Small intestine (tissue), 7 donors: Measurements from ENCODE around the gene AVEN. TPM values are rescaled to one million over a fixed set of nuclear protein-coding genes. Genes with fewer than 3 reads are reported as not detected.

Experiments used
- DNase-seq, 2 donors: peaks; one replicate each; pipeline versions ENCODE4 v3.0.0 to v3.0.0-alpha.2; 2013
- FAIRE-seq: peaks from 2 replicates; lab custom pipeline; 2012; peaks lifted over from hg19 to GRCh38; lab: Jason Lieb, UNC
- H3K27ac ChIP-seq, 3 donors: one replicate each; pipeline ENCODE4 v1.5.1; 2013; ENCODE audit warnings: low read length in 2 of 3, mild to moderate bottlenecking in 2 of 3, control low read depth in 1 of 3, inconsistent platforms in 1 of 3, low read depth in 1 of 3, moderate library complexity in 1 of 3
- H3K27me3 ChIP-seq, 3 donors: one replicate each; pipeline ENCODE4 v1.6.1; 2013; ENCODE audit warnings: low read length in 3 of 3, inconsistent platforms in 1 of 3; ENCODE audit not compliant: control insufficient read depth in 3 of 3, insufficient read depth in 3 of 3
- H3K36me3 ChIP-seq, 3 donors: one replicate each; pipeline ENCODE4 v1.6.1; 2013; ENCODE audit warnings: low read length in 3 of 3, inconsistent platforms in 1 of 3, low read depth in 1 of 3, mild to moderate bottlenecking in 1 of 3, moderate library complexity in 1 of 3; ENCODE audit not compliant: control insufficient read depth in 3 of 3, insufficient read depth in 2 of 3
- H3K4me1 ChIP-seq, 3 donors: one replicate each; pipeline ENCODE4 v1.6.1; 2013; ENCODE audit warnings: low read length in 2 of 3, inconsistent platforms in 1 of 3, low read depth in 1 of 3, mild to moderate bottlenecking in 1 of 3, moderate library complexity in 1 of 3; ENCODE audit not compliant: control insufficient read depth in 3 of 3, insufficient read depth in 2 of 3
- H3K4me3 ChIP-seq, 3 donors: one replicate each; pipeline ENCODE4 v1.5.1; 2013; ENCODE audit warnings: low read length in 3 of 3, control low read depth in 1 of 3, inconsistent platforms in 1 of 3, low read depth in 1 of 3, mild to moderate bottlenecking in 1 of 3, moderate library complexity in 1 of 3
- H3K9me3 ChIP-seq, 2 donors: one replicate each; pipeline ENCODE4 v1.6.1; 2013; ENCODE audit warnings: low read depth in 1 of 2, low read length in 1 of 2; ENCODE audit not compliant: control insufficient read depth in 2 of 2, insufficient read depth in 1 of 2
- WGBS, 3 donors: extraction: QIAGEN DNeasy Blood & Tissue Kit; methylation state at CpG; one replicate each; pipeline ENCODE4 v1.1.7; 2013; 5-methylcytosine and 5-hydroxymethylcytosine counted together
- polyA plus RNA-seq, 4 donors: library from polyadenylated mRNA; stranded (reverse) in 3 of 4; unstranded in 1 of 4; fragments of 200-250 nt in 3 of 4; fragments of 120-200 nt in 1 of 4; gene quantifications; one replicate each; pipeline versions ENCODE4 v1.2.1 to v1.2.3, GENCODE V29; 2013
- donor health status: healthy with polysubstance abuse.
- donor health status: control.
- donor health status: control.
- donor health status: Bipolar disorder and iron deficiency.
- donor health status: healthy.

Gene AVEN
- polyA plus RNA-seq, 4 donors, result 9.1 to 13.4 (median 12.8) TPM

DNA sequence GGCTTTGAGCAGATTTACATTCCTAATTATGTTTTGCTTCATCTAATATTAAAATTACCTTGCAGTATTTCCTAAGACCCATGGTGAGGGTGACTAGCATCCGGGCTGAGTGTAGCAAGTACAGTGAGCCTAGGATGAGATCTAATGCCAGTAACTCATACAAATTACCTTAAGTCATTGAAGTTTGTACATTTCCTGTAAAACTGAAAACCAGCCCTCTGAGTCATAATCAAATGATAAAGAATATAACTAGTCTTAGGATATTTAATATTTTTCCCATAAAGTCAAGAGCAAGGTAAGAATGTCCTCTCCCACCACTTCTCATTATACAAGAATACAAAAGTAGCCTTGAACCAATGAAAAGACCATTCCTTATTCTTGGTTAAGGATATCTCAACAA, 125.5 kb downstream of the AVEN start:
- Histone ChIP-seq H3K4me3 (no peak overlapping the region), H3K4me1 (peaks cover 0 to 7% (median 0%) of the 10 kb centered on the region in 3 donors), H3K27me3 (no peaks in the 10 kb centered on the region), H3K36me3 (no peaks in the 10 kb centered on the region), H3K9me3 (no peaks in the 10 kb centered on the region), H3K27ac (no peak overlapping the region)
- DNase-seq, result no peak
- FAIRE-seq, result no peak
- 86 to 89% (median 88%) methylated on average over 1 of the region's 1 CpG for WGBS, 3 donors

- DNase-seq (peak; percentile 21 to 60), FAIRE-seq (no peak)
- Histone ChIP-seq H3K27me3 (no peaks in the 10 kb centered on the region), H3K27ac (no peak overlapping the region), H3K36me3 (no peaks in the 10 kb centered on the region), H3K4me3 (no peak overlapping the region), H3K4me1 (peaks cover 0 to 7% (median 0%) of the 10 kb centered on the region in 3 donors), H3K9me3 (no peaks in the 10 kb centered on the region)
Measured at GRCh38 chr15:33912326-33912725, 126.7 kb downstream of the AVEN start.

GRCh38 chr15:33910741-33911140, 128.3 kb downstream of the AVEN start:
- Histone ChIP-seq H3K36me3 (no peaks in the 10 kb centered on the region), H3K9me3 (no peaks in the 10 kb centered on the region), H3K27me3 (no peaks in the 10 kb centered on the region), H3K4me1 (peaks cover 0 to 7% (median 0%) of the 10 kb centered on the region in 3 donors), H3K27ac (no peak overlapping the region), H3K4me3 (no peak overlapping the region)
- FAIRE-seq, result no peak
- WGBS, 3 donors, result 91 to 97% (median 93%) methylated on average over 3 of the region's 3 CpGs
- DNase-seq, result no peak

DNA sequence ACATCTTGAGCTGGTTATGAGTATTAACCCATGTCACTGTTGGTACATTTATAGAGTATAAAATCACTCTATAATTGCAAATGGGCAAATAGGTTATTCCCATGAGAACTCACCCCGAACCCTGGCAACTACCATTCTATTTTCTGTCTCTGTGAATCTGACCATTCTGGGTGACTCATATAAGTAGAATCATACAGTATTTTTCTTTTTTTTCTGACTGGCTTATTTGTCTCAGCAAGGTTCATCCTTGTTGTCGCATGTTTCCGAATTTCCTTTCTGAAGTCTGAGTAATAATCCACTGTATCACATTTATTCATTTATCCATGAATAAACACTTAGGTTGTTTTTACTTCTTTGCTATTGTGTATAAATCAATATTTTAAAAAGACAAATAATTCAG, 130.6 kb downstream of the AVEN start:
- WGBS, 3 donors, result 87 to 97% (median 90%) methylated on average over 3 of the region's 3 CpGs
- FAIRE-seq, result no peak

GRCh38 chr15:33907326-33907725, 131.7 kb downstream of the AVEN start:
- no peak for FAIRE-seq
- Histone ChIP-seq H3K27ac (no peak overlapping the region), H3K27me3 (no peaks in the 10 kb centered on the region), H3K4me3 (no peak overlapping the region), H3K36me3 (no peaks in the 10 kb centered on the region), H3K4me1 (no peaks in the 10 kb centered on the region), H3K9me3 (no peaks in the 10 kb centered on the region)
- no peak for DNase-seq

More for the DNA sequence above, 130.6 kb downstream of the AVEN start:
- no peak for DNase-seq
- H3K27me3 ChIP-seq, result no peaks in the 10 kb centered on the region
- no peak overlapping the region for H3K4me3 ChIP-seq
- no peak overlapping the region for H3K27ac ChIP-seq
- H3K4me1 ChIP-seq, result no peaks in the 10 kb centered on the region
- H3K9me3 ChIP-seq, result no peaks in the 10 kb centered on the region
- H3K36me3 ChIP-seq, result no peaks in the 10 kb centered on the region

DNA sequence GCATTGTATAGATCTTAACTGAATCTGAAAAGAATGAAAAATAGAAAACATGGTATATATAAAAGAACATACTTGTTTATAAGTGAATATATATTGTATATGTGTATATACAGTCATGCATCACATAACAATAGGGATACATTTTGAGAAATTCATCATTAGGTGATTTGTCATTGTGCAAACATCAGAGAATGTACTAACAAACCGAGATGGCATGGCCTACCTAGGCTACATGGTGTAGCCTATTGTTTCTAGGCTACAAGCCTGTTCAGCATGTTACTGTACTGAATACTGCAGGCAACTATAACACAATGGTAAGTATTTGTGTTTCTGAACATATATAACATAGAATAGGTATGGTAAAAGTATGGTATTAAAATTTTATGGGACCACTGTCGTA, 135.3 kb downstream of the AVEN start:
- H3K27me3 ChIP-seq, result no peaks in the 10 kb centered on the region
- no peaks in the 10 kb centered on the region for H3K9me3 ChIP-seq
- no peak overlapping the region for H3K4me3 ChIP-seq
- FAIRE-seq, result no peak
- H3K4me1 ChIP-seq, result no peaks in the 10 kb centered on the region
- no peaks in the 10 kb centered on the region for H3K36me3 ChIP-seq
- 88 to 95% (median 90%) methylated on average over 2 of the region's 2 CpGs for WGBS, 3 donors
- H3K27ac ChIP-seq, result no peak overlapping the region
- no peak for DNase-seq

- H3K9me3 ChIP-seq, result no peaks in the 10 kb centered on the region
- no peak overlapping the region for H3K27ac ChIP-seq
- DNase-seq (no peak), FAIRE-seq (no peak)
- no peaks in the 10 kb centered on the region for H3K4me1 ChIP-seq
- H3K4me3 ChIP-seq, result no peak overlapping the region
- no peaks in the 10 kb centered on the region for H3K36me3 ChIP-seq
- H3K27me3 ChIP-seq, result no peaks in the 10 kb centered on the region
- WGBS, 3 donors, result 0 to 3% (median 0%) methylated on average over 1 of the region's 1 CpG
Measured at GRCh38 chr15:33902043-33902442, 137.0 kb downstream of the AVEN start.

DNA sequence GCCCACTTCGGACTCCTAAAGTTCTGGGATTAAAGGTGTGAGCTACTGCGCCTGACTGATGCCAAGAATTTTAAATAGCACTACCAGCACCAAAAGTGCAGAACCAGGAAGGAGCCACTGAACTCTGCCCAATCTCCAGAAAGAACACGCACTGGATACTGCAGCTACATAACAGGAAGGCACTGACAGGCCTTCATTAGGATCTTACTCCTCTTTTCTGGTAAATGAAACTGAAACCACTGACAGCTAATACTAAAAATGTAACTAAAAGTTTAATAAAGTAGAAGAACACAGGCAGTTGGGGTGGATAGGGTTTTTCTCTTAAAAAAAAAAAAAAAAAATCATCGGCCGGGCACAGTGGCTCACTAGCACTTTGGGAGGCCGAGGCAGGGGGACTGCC, 144.8 kb downstream of the AVEN start:
- DNase-seq (no peak), FAIRE-seq (no peak)
- Histone ChIP-seq H3K4me3 (no peak overlapping the region), H3K36me3 (no peaks in the 10 kb centered on the region), H3K27ac (no peak overlapping the region), H3K9me3 (no peaks in the 10 kb centered on the region), H3K4me1 (no peaks in the 10 kb centered on the region), H3K27me3 (no peaks in the 10 kb centered on the region)
- 64 to 87% (median 70%) methylated on average over 6 of the region's 6 CpGs for WGBS, 3 donors

- Histone ChIP-seq H3K4me3 (no peak overlapping the region), H3K4me1 (no peaks in the 10 kb centered on the region), H3K36me3 (no peaks in the 10 kb centered on the region), H3K9me3 (no peaks in the 10 kb centered on the region), H3K27ac (no peak overlapping the region), H3K27me3 (no peaks in the 10 kb centered on the region)
- DNase-seq, result no peak
- no peak for FAIRE-seq
- WGBS, 3 donors, result 76 to 84% (median 80%) methylated on average over 2 of the region's 2 CpGs
Measured at GRCh38 chr15:33888176-33888575, 150.8 kb downstream of the AVEN start.
